SH-SY5Y (cell line): ENCODE data around the gene TMEM86B.

Experiments
- GATA2 ChIP-seq: IDR thresholded peaks from 2 replicates; pipeline ENCODE4 v1.6.1; 2011; ENCODE audit warnings: mild to moderate bottlenecking, low read depth, low read length
- GATA3 ChIP-seq: IDR thresholded peaks from 2 replicates; pipeline ENCODE4 v1.6.1; 2011; ENCODE audit warnings: low read depth, mild to moderate bottlenecking, low read length, moderate library complexity

DNA sequence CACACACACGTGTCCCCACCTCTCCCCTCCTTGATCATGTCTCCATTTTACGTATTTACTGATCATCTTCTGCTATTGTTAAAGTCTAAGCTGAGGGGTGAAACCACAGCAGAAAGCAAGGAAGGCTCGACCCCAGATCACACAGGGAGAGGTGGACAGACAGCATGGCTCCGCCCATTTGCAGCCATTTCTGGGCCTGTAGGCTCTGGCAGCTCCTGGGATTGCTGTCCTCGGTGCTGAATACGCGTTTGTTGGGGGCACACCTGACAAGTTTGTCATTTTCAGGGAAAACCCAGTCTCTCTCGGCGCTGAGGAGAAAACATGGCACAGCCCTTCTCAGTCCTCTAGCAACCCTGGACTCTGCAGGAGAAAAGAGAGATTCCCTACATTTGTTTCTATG, 8.0 kb downstream of the TMEM86B start:
- TF ChIP-seq GATA2 (no peak), GATA3 (no peak)
